HG02798 (cell line): Measurements from ENCODE around the gene FAM222A.

Experiments used
- ATAC-seq: cut with Tn5 transposase; IDR thresholded peaks from one replicate; pipeline ENCODE4 v1.9.1; 2021; ENCODE audit warnings: mild to moderate bottlenecking; ENCODE audit not compliant: unreplicated experiment, poor library complexity

Gene FAM222A

DNA sequence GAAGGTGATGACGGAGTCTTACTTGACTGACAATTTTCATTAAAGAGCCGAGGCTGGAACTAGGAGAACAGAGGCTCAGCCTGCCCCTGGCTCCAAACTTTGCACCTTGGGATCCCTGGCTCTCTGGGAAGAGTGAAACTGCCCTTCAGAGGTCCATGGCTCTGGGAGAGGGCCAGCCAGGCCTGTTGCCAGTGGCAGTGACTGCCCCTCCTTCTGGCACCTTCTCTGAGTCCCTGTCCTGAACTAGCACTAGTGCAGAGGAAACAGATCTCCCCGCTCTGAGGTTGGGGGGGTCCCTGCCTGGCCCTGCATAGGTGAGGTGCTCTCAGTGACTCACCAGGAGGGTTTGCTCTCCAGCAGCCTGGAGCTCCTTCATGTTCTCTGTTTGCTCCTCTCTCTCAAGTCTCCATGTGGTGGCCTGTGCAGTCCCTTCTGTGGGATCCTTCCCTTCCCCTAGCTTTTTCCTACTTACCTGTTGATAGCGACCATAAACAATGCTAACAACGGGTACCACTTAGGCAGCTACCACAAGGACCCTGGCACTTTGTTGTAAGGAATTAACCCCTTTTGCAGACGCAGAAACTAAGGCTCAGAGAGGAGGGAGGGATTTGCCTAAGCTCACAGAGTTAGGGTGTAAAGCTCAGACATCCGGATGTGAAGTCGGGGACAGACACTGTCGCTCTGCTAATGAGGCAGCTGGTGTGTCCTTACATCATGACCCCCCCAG, 22.4 kb downstream of the FAM222A start:
- ATAC-seq = no peak

DNA sequence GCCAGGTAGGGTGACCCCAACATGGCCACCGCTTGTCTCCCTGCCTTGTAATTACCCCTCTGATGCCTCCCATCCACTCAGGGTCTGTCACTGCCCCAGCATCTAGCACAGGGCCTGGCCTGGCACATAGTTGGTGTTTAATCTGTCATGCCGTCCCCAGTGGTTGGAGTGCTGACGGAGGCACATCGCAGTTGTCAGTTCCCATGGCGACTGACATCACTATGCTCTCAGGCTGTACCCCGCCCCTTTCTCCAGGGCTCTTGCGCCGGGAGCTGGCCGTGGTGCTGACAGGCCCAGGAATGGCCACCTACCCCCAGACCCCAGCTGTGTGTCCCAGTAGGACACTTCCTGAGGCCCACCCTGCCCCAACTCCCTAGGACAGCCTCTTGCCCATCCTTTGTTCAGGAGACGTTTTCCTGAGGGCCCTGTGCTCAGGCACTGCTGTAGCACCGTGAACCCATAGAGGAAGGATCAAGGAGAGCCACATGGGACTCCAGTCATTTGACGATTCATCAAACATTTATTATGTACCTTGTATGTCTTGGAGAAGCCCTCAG, 23.0 kb downstream of the FAM222A start:
- ATAC-seq = no peak

DNA sequence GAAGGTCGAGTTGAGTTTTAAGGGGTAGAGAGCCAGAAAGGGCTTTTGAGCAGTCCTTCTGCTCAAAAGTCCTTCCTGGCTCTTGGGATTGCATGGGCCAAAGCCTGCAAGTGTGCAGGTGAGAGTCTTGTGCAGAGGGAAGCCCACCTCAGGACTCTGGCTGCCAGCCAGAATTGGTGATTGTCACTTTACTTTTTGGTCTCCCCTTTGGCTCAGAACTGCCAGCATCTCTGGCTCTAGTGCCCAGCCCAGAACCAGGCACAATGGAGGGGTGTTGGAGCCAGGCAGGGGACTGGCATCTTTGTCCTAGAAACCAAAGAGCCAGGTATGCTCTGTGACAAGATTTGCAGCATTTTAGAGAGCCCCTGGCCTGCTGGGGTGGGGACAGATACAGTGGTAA, 23.5 kb downstream of the FAM222A start:
- no peak for ATAC-seq

DNA sequence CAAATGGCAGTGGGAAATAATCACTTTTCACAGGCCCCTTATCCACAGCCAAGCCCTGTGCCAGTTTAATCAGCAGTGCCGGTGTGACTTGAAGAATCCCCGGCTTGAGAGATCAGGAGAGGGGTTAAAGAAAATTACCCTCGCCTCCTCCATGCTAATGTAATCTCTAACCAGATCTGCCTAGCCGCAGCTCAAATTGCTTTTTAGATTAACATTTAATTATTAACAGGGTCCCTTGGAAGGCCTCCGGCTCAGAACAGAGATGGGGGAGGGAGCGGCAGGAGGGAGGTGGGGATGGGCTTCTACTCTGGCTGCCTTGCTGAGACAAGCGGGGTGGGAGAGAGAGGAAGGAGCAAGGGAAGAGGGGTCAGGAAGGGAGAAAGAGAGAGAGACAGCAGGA, 24.0 kb downstream of the FAM222A start:
- no peak for ATAC-seq

DNA sequence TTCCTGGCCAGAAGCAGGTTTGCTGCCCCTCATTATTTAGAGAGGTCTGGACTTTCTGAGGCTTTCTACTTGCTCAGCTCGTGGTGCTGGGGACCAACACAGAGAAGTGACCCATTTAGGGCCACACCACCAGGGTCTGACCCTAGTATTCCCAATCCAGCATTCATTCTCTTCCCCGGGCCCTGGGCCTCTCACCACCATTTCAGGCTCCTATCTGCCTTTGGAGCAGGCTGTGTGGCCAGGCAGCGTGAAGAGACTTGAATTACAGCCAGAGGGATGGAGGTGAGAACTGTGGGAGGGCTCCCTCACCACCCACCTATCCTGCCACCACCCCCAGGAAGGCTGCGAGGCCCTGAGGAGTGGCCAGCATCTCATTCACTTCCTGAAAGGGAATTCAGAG, 24.6 kb downstream of the FAM222A start:
- no peak for ATAC-seq

DNA sequence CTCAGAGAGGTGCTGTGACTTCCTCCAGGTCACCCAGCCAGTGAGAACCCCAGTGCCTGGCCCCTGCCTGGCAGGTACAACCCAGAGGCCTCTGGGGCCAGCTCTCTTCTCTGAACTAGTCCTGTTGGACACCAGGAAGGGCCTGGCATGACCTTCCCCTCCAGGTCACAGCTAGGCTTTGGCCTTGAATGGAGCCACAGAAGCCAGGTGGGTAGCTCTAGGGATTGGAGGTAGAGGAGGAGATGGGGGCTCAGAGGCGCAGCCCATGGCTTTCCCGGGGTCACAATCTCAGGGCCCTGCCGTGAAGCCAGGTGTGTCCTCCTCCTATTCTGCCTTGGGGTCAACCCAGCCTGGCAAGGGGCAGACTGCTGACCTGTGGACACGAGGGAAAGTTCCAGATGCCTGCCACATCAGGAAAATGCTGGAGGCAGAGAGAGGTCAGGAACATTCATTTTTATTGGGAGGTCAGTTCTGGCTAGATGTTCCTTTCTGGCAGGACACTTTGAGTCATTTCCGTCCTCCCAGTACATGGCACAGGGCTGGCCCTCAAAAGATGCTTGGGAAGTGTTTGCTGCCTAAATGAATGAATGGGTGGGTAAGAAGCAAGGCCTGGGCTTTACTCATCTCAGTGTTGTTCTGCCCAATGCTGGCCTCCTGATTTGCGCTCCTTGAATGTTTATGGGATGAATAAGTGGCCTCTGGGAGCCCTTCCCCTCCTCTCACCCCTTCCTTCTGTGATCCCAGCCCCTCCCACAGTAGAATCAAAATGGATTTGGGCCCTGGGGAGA, 25.4 kb downstream of the FAM222A start:
- ATAC-seq = no peak

DNA sequence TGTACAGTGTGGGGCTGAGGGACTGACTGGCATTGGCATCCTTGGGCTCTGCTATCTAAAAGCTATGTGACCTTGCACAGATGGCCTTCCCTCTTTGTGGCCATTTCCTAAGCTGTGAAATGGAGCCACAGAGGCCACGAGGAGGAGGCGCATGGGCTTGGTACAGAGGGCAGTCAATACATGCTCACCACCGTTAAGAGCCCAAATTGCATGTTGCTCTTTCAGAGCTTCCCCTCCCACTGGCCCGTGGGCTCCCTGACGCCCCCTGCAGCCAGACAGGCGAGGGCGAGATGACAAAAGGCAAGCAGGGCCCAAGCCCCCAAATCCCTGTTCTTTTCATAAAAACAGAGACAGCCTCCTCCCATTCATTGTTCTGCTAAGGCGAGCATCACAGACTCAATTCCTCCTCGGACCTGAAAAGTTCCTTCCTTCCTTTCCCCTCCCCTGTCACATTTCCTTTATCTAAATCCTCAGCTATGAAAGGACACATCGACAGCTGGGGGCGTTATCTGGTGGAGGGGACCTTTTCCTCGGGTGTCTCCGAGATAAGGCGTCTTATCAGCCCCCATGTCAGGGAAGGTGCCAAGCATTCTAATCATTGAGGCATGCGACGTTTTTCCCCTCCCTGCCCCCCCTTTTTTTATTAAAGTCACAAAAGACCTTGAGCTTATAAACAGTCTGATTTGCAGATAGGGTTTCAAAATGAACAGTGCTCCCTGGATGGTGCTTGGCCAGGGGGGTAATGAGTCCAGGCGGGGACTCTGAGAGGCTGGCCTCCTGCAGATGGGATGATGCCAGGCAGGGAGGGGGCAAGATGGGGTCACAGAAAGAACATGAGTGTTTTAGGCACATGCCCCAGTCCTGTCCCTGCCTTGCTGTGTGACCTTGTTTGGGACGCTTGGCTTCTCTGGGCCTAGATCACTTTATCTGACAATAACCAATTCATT, 26.4 kb downstream of the FAM222A start:
- ATAC-seq = no peak

DNA sequence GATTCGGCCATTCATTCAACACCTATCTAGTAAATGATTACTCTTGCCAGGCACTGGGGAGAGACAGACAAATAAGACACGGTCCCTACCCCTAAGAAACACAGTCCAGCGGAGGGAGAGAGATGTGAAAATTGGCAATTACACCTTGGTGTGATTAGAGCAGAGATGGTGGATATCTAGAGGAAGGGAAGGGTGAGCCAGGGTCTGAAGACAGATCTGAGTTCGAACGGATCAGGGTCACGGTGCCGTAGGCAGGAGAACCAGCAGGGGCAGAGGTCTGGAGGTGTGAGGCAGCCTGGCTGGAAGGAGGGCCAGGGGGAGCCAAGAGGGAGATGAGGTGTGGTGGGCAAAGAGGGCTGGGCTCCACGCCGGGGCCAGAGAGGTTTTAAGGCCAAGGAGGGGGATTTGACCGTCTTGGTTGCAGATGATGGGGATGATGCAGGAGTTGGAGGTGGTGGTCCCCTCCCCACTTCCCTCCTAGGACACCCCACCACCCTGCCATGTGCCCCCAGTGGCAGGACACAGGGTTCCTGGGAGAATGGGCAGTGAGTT, 27.1 kb downstream of the FAM222A start:
- no peak for ATAC-seq

DNA sequence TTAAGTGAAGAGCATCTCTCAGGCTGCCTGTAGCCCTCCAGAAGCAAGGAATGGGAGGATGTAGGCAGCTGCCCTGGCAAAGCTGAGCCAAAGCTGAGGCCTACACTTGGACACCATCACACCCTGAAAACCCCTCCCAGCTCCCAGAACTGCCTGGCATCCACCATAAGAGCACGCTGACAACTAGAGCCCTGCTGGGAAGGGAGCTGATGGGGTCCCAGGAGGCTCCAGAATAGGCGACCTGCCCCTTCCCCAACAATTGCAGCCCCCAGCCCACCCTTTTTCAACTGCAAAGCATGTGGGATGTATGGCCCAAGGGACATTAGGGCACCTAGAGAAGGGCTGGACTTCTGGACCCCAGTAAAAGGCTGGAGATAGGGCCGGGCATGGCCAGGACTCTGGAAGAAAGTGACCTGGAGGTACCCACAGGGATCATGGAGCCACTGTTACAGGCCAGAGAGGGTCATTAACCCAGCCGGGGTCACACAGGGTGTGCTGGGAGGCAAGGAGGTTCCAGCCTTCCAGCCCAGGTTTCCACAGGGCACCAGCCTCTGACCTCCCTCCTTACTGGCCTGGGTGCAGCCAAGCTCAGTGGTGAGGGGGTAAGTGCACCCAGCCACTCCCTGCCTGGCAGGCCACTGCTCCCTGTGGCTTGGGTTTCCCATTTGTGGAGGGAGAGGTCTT, 27.8 kb downstream of the FAM222A start:
- ATAC-seq = no peak

DNA sequence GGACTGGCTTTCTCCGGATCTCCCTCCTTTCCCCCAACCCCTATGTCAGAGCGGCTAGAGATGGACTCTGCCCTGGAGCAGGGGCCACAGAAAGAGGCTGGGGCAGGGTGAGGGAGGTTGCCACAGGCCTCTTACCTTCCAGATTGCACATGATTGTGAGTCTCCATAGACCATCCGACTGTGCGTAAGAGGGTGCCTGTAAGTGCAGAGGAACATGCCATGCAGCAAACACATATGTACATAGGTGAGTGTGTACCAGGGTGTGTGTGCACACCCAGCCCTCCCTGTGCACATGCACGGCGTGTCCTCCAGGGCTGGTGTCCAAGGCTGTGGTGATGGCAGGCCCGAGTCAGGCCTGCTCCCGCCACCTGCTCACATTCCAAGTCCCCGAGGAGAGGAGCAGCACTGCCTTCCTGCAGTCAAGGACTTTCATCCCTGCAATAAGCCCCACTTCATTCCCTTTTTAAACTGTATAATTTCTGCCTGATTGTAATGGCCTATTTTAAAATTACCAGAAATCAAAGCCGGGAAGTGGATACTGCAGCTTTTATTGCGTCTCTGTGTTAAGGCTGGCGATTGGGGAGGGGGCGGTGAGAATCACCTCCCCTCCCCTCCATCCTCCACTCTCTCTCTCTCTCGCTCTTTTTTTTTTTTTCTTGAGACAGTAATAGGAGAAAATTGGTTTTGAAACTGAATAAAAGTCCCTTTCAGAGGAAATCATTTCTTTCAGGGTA, 28.5 kb downstream of the FAM222A start:
- no peak for ATAC-seq

DNA sequence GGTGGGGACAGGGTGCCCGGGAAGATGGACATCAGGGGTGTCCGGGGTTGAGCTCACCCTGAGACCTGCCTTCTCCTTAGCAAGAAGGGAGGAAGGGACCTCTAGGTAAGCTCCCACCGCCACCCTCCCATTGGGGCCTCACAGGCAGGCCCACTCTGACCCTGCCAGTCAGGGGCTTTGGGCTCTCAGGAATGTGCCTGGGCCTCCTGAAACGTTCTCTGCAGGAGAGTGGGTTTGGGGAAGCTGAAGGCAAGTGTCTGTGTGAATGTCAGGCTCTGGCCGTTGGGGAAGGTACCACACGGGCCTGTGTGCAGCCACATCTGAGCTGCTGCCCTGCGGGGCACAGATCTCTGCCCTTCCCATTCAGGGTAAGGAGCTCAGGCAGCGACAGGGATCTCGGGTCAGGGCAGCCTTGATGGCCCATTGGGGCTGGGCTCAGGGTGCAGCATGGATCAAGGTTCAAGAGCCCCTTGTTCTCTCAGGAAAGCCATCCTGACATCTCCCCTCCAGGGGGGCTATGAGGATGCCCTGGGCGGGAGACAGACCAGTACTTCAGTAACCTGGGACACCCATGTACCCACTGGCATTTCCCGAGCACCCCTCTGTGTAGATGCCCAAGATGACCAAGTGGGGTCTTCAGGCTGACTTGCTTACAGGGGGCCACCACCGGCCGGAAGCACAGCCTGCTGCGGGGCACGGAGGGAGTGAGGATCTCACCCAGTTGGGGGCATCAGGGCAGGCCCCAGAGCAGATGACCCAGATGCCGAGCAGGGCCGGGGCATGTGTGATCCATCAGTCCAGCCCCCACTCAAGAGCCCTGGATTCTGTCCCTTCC, 29.7 kb downstream of the FAM222A start:
- no peak for ATAC-seq

DNA sequence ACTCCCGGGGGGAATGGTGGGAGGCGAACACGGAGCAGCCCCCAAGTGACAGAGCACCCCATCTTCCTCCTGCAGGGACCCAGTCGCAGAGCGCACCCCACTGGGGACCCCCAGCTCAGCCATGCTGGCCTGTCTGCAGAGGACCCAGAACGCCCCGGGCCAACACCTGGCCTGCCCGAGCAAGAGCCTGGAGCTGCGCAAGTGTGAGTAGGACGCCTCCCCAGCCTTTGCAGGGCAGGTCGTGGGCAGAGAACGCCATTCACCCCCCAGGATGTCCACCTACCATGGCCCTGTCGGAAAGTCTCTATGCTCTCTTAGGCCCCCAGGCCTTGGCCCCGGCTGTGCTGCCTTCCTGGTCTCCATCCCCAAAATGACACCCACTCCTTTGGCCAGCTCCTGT, 30.4 kb downstream of the FAM222A start:
- ATAC-seq = no peak

DNA sequence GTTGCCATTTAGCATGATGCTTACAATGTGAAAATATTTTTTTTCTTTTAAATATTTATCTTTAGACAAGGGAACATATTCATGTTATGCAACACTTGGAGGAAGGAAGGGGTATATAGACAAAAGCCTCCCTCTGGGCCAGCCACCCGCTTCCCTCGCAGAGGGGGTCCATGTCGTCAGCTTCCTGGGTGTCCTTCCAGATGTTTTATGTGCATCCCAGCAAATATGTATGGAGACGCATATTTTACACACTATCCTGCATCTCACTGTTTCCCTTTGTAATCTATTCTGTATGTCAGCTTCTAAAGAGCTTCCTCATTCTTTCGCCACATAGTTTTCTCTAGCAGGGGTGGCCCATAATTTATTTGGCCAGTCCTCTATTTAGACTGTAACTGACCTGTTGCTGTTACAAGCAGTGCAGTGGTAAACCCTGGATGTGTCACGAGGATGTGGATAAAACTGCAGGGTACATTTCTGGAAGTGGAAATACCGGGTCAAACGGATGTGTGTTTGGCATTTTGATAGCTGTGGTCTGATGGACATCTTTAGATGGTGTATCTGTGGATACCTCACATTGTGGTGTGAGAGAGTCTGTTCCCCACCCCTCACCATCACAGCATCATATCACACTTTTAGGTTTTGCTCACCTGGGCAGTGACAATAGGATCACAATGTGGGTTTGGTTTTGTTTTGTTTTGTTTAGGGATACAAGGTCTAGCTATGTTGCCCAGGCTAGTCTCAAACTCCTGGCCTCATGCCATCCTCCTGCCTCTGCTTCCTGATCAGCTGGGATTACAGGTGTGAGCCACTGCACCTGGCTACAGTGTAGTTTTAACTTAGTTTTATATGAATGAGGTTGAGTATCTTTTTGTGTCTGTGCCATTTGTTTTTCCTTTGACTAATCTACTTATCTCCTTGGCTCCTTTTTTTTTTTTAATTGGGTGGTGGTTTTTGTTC, 31.6 kb downstream of the FAM222A start:
- ATAC-seq = no peak

DNA sequence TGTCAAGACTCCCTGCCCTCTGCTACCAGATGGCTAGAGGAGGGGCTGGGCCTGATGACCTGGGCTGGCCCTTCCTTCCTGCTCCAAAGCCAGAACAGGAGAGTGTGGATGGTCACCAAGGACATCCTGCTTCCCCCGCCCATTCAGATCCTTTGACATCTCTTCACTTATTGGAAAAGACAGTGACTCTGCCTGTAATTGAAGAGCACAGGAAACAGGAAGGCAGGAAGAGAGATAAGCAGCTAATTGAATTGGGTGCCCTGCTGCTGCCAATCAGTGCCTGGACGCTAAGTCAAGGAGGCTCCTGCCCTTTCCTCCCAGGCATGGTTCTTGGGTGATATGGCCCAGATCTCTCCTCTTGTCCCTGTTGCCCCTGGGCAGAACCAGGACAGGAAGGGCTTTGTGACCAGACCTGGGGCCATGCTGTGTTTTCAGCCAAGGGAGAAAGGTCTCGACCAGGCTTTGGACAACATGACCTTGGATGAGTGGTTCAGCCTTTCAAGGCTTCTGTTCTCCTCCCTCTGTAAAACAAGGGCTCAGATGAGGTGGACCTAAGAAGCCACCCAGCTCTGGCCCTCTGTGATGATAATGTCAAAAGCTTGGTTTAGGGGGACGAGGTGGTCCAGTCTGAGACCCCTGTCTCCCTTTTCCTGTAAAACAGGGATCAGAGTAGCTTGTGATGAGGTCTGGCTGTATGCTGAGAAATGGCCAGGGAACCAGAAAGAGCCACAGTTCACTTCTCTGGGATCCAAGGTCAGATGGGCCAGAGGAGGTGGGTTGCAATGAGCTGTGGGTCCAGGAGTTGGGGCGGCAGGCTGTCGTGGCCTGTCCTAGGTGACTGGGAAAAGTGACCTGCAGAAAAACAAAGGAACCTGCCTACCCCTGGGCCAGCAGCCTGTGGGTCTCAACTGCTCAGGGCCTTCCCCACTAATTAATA, 38.8 kb downstream of the FAM222A start:
- no peak for ATAC-seq

DNA sequence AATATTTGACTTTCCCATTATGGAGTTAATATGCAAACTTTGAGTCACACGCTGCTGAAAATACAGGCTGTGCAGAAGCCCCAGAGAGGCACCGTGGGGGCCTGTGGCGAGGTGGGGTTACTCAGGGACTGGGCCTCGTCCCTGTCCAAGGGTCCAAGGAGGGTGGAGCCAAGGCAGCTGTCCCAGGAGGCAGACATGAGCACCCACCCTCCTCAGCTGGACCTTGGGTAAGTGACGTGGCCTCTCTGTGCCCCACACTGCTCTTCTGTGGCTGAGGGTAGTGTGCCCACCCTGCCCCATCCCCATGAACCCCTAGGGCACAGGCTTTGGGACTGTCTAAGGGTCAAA, 39.4 kb downstream of the FAM222A start:
- ATAC-seq = no peak

DNA sequence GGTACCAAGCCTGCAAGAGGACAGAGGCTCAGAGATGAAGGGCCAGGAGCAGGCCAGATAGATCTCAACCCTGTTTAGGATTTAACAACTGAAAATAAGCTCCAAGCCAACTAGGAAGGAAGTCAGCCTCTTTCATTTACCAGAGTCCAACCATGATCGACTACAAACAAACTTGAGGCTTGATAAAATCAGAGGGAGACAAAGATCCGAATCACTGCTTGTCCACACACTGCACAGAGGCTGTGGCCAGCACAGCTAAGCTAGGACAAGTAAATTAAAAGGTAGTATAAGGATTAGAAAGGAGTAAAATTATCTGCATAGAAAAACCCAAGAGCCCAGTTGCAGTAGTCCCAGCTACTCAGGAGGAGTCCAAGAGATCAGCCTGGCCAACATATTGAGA, 40.3 kb downstream of the FAM222A start:
- ATAC-seq = no peak
